HepG2 (cell line): ENCODE measurements around the gene HEXIM1. TPM values are rescaled to one million over a fixed set of nuclear protein-coding genes. Genes with fewer than 3 reads are reported as not detected.

Experiments
- AFF4 ChIP-seq: sonication (generic); formaldehyde crosslinking; IDR thresholded peaks from 2 replicates; pipeline ENCODE4 v1.4.0; 2020; ENCODE audit warnings: missing genetic modification reagents
- AGO1 ChIP-seq: fragments of 200-400 bp; formaldehyde crosslinking; IDR thresholded peaks from 2 replicates; pipeline ENCODE4 v1.6.1; 2017; ENCODE audit warnings: mild to moderate bottlenecking, low read depth, low read length, moderate library complexity; ENCODE audit not compliant: poor library complexity, severe bottlenecking
- BATF2 ChIP-seq: sonication (generic); formaldehyde crosslinking; IDR thresholded peaks from 2 replicates; pipeline ENCODE4 v1.8.0; 2022; ENCODE audit warnings: mild to moderate bottlenecking, missing genetic modification reagents, moderate library complexity
- NR1H2 ChIP-seq: sonication (generic); formaldehyde crosslinking; IDR thresholded peaks from 2 replicates; pipeline ENCODE4 v1.8.1; 2022; ENCODE audit warnings: low read depth, missing genetic modification reagents, borderline replicate concordance
- NR3C1 ChIP-seq: sonication (generic); formaldehyde crosslinking; IDR thresholded peaks from 2 replicates; pipeline ENCODE4 v1.4.0; 2020; ENCODE audit warnings: missing genetic modification reagents
- SALL1 ChIP-seq: sonication (generic); formaldehyde crosslinking; IDR thresholded peaks from 2 replicates; pipeline ENCODE4 v1.8.0; 2022; ENCODE audit warnings: mild to moderate bottlenecking, missing genetic modification reagents
- SNAI1 ChIP-seq: sonication (generic); formaldehyde crosslinking; IDR thresholded peaks from 2 replicates; pipeline ENCODE4 v1.5.0; 2020; ENCODE audit warnings: mild to moderate bottlenecking, missing genetic modification reagents, borderline replicate concordance
- ZGPAT ChIP-seq: IDR thresholded peaks from 2 replicates; pipeline ENCODE4 v1.6.1; 2016; ENCODE audit warnings: mild to moderate bottlenecking
- ZNF503 ChIP-seq: sonication (generic); formaldehyde crosslinking; IDR thresholded peaks from 2 replicates; pipeline ENCODE4 v1.4.0; 2020; ENCODE audit warnings: missing genetic modification reagents
- ZNF720 ChIP-seq: sonication (generic); formaldehyde crosslinking; IDR thresholded peaks from 2 replicates; pipeline ENCODE4 v1.4.0; 2020; ENCODE audit warnings: missing genetic modification reagents
- polyA plus RNA-seq, 8 experiments: library from polyadenylated mRNA; depleted of rRNA in 3 of 8; stranded (reverse) in 7 of 8; unstranded in 1 of 8; fragments of >200 nt; fragmentation: Illumina TruSeq in 4 of 8; extraction: Trizol in 4 of 8; gene quantifications; 2 replicates each; pipeline versions ENCODE4 v1.2.1 to v1.2.3, GENCODE V29; 2011 to 2016; ENCODE audit warnings: low read depth in 4 of 8, missing spikeins in 1 of 8, mixed read lengths in 1 of 8; ENCODE audit not compliant: insufficient read depth in 1 of 8
- total RNA-seq, 5 experiments: library from RNA; depleted of rRNA; stranded (reverse); fragments of >200 nt; fragmentation: Illumina TruSeq; extraction: Trizol; gene quantifications; 2 replicates each; pipeline ENCODE4 v1.2.3, GENCODE V29; 2016; ENCODE audit warnings: low read depth in 1 of 5
- TF ChIP-seq, protein P1 (sequence below): sonication (generic); formaldehyde crosslinking; IDR thresholded peaks from 2 replicates; pipeline ENCODE4 v1.8.1; 2023; ENCODE audit warnings: mild to moderate bottlenecking, inconsistent platforms, moderate library complexity, missing genetic modification reagents, borderline replicate concordance
- TF ChIP-seq, protein P2 (sequence below): sonication (generic); formaldehyde crosslinking; IDR thresholded peaks from 2 replicates; pipeline ENCODE4 v1.4.0; 2020; ENCODE audit warnings: missing genetic modification reagents, borderline replicate concordance

Gene HEXIM1
- total and polyA plus RNA-seq, 2 of the 13 experiments (the other 11 are each of a cell fraction or from before 2014, with no cell fraction given) = 10.5 to 16.6 TPM

DNA sequence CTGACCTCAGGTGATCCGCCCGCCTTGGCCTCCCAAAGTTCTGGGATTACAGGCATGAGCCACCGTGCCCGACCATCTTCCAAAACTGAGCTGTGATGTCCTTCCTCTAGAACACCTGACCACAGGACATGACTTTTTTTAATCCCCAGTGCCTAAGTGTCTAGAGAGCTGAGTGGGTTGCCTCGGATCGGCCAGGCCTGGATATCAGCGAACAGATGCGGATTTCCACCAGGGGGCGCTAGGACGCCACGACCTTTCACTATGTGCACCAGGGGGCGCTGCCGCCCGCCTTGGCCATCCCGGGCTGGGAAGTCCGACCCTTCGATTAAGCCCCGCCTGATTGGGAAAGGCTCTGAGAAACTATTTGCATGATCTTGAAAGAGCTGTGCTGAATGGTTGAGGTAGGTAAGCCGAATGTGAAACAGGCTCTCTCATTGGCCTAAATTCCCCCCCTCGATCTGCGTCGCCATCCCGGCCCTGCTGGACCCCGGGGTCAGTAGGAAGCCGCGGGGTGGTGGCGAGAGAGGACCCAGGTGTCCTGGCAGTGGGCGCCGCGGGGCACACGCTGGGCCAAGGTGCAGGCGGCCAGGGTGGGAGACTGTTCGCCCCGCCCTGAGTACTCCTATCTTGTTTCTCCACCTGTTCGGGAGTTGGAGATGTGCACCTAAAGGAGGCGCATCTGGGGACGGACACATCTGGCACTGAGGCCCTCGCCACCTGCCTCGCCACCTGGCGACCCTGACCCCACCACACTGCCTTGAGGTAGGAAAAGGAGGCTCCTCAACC is 12.9 kb upstream of the HEXIM1 start, which contains the start of gene ACBD4 (continued):
- TF ChIP-seq ZNF720 (0 out of 2 replicates have a peak, but pooled peaks have one; percentile 7), NR3C1 (CRISPR knock-in tag) (no peak), SALL1 (peak; percentile 93), AGO1 (peak; percentile 86), ZGPAT (CRISPR knock-in tag) (peak; percentile 96), NR1H2 (CRISPR knock-in tag) (peak; percentile 84; the same call in 1 of the 2 replicates), BATF2 (no peak), AFF4 (CRISPR knock-in tag) (no peak), SNAI1 (CRISPR knock-in tag) (no peak; the same call in 1 of the 2 replicates), ZNF503 (CRISPR knock-in tag) (0 out of 2 replicates have a peak, but pooled peaks have one; percentile 65)
- TF ChIP-seq, protein P1, sequence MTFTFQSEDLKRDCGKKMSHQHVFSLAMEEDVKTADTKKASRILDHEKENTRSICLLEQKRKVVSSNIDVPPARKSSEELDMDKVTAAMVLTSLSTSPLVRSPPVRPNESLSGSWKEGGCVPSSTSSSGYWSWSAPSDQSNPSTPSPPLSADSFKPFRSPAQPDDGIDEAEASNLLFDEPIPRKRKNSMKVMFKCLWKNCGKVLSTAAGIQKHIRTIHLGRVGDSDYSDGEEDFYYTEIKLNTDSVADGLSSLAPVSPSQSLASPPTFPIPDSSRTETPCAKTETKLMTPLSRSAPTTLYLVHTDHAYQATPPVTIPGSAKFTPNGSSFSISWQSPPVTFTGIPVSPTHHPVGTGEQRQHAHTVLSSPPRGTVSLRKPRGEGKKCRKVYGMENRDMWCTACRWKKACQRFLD (CRISPR knock-in tag) = no peak; the same call in 1 of the 2 replicates
- TF ChIP-seq, protein P2, sequence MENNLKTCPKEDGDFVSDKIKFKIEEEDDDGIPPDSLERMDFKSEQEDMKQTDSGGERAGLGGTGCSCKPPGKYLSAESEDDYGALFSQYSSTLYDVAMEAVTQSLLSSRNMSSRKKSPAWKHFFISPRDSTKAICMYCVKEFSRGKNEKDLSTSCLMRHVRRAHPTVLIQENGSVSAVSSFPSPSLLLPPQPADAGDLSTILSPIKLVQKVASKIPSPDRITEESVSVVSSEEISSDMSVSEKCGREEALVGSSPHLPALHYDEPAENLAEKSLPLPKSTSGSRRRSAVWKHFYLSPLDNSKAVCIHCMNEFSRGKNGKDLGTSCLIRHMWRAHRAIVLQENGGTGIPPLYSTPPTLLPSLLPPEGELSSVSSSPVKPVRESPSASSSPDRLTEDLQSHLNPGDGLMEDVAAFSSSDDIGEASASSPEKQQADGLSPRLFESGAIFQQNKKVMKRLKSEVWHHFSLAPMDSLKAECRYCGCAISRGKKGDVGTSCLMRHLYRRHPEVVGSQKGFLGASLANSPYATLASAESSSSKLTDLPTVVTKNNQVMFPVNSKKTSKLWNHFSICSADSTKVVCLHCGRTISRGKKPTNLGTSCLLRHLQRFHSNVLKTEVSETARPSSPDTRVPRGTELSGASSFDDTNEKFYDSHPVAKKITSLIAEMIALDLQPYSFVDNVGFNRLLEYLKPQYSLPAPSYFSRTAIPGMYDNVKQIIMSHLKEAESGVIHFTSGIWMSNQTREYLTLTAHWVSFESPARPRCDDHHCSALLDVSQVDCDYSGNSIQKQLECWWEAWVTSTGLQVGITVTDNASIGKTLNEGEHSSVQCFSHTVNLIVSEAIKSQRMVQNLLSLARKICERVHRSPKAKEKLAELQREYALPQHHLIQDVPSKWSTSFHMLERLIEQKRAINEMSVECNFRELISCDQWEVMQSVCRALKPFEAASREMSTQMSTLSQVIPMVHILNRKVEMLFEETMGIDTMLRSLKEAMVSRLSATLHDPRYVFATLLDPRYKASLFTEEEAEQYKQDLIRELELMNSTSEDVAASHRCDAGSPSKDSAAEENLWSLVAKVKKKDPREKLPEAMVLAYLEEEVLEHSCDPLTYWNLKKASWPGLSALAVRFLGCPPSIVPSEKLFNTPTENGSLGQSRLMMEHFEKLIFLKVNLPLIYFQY (CRISPR knock-in tag) = peak; percentile 75
